WTC11 (cell line): ENCODE measurements around the gene GTPBP8. TPM values are rescaled to one million over a fixed set of nuclear protein-coding genes. Genes with fewer than 3 reads are reported as not detected.

Experiments
- ATAC-seq: fragments of 200-7000 bp; cut with Tn5 transposase; 2 replicates; pipeline ENCODE4 v1.10.0; 2021; ENCODE audit warnings: mild to moderate bottlenecking, moderate library complexity
- CTCF ChIA-PET: fragments of 300-600 bp; sonication (Branson Sonifier 250); formaldehyde crosslinking; loops from one replicate; lab custom pipeline; 2021; ENCODE audit warnings: antibody characterized with exemption; lab: Charles Lee
- POLR2A ChIA-PET: fragments of 350-600 bp; sonication (Branson Sonifier 250); formaldehyde crosslinking; loops from one replicate; lab custom pipeline; 2021; ENCODE audit warnings: antibody characterized with exemption; lab: Charles Lee
- DNase-seq: peaks from one replicate; pipeline ENCODE4 v3.0.0; 2021; ENCODE audit warnings: low spot score
- H3K27ac Mint-ChIP-seq: 2 replicates; pipeline ENCODE4 v1.8.0; 2021; ENCODE audit warnings: mixed read lengths
- H3K27me3 Mint-ChIP-seq: 2 replicates; pipeline ENCODE4 v1.8.0; 2021; ENCODE audit warnings: low read depth, mild to moderate bottlenecking, moderate library complexity, mixed read lengths
- H3K36me3 Mint-ChIP-seq: 2 replicates; pipeline ENCODE4 v1.8.0; 2021; ENCODE audit warnings: mixed read lengths
- H3K4me1 Mint-ChIP-seq: 2 replicates; pipeline ENCODE4 v1.8.0; 2022; ENCODE audit warnings: mixed read lengths
- H3K4me3 Mint-ChIP-seq: 2 replicates; pipeline ENCODE4 v1.8.0; 2021; ENCODE audit warnings: mild to moderate bottlenecking, moderate library complexity, mixed read lengths
- H3K9me3 Mint-ChIP-seq: 2 replicates; pipeline ENCODE4 v1.8.0; 2021; ENCODE audit warnings: mixed read lengths
- JAZF1 ChIP-seq: fragments of 250-450 bp; sonication (Bioruptor Pico); IDR thresholded peaks from 2 replicates; pipeline ENCODE4 v1.9.0; 2021; ENCODE audit warnings: moderate library complexity, mild to moderate bottlenecking, inconsistent platforms
- JUN ChIP-seq: sonication (generic); formaldehyde crosslinking; IDR thresholded peaks from 2 replicates; pipeline ENCODE4 v1.8.0; 2023; ENCODE audit warnings: mild to moderate bottlenecking, missing genetic modification reagents
- MYBL2 ChIP-seq: sonication (generic); formaldehyde crosslinking; IDR thresholded peaks from 2 replicates; pipeline ENCODE4 v1.8.1; 2023; ENCODE audit warnings: mild to moderate bottlenecking, moderate library complexity, missing genetic modification reagents
- PRRX2 ChIP-seq: fragments of 250-450 bp; sonication (Bioruptor Pico); IDR thresholded peaks from 2 replicates; pipeline ENCODE4 v1.8.0; 2021; ENCODE audit warnings: mild to moderate bottlenecking
- TCF7 ChIP-seq: sonication (generic); formaldehyde crosslinking; IDR thresholded peaks from 2 replicates; pipeline ENCODE4 v1.8.0; 2022; ENCODE audit warnings: mild to moderate bottlenecking, low read depth, missing genetic modification reagents, moderate library complexity
- ZNF138 ChIP-seq: sonication (generic); formaldehyde crosslinking; conservative IDR thresholded peaks from 2 replicates; pipeline ENCODE4 v1.8.1; 2022; ENCODE audit warnings: mild to moderate bottlenecking, moderate library complexity, missing genetic modification reagents
- ZNF671 ChIP-seq: fragments of 250-450 bp; sonication (Bioruptor Pico); IDR thresholded peaks from 2 replicates; pipeline ENCODE4 v1.8.0; 2021; ENCODE audit warnings: mild to moderate bottlenecking
- total RNA-seq: library from RNA; stranded (reverse); gene quantifications from 3 replicates; pipeline ENCODE4 v1.2.3, GENCODE V29; 2021
- TF ChIP-seq, protein P1 (sequence below): sonication (generic); formaldehyde crosslinking; IDR thresholded peaks from 2 replicates; pipeline ENCODE4 v1.8.0; 2023; ENCODE audit warnings: mild to moderate bottlenecking, missing genetic modification reagents
- TF ChIP-seq, protein P2 (sequence below): sonication (generic); formaldehyde crosslinking; IDR thresholded peaks from 2 replicates; pipeline ENCODE4 v1.8.1; 2022; ENCODE audit warnings: mild to moderate bottlenecking, missing genetic modification reagents, moderate library complexity, borderline replicate concordance
- TF ChIP-seq, protein P3 (sequence below): fragments of 250-450 bp; sonication (Bioruptor Pico); IDR thresholded peaks from 2 replicates; pipeline ENCODE4 v2.1.2; 2022; ENCODE audit warnings: mild to moderate bottlenecking, moderate library complexity
- TF ChIP-seq, protein P4 (sequence below): sonication (generic); formaldehyde crosslinking; IDR thresholded peaks from 2 replicates; pipeline ENCODE4 v1.8.0; 2022; ENCODE audit warnings: mild to moderate bottlenecking, missing genetic modification reagents
- TF ChIP-seq, protein P5 (sequence below): fragments of 200-600 bp; IDR thresholded peaks from 2 replicates; pipeline ENCODE4 v1.8.0; 2022; ENCODE audit warnings: antibody characterized with exemption
- TF ChIP-seq, protein P6 (sequence below): sonication (generic); formaldehyde crosslinking; IDR thresholded peaks from 2 replicates; pipeline ENCODE4 v1.8.1; 2023; ENCODE audit warnings: mild to moderate bottlenecking, missing genetic modification reagents
- TF ChIP-seq, protein P7 (sequence below): sonication (generic); formaldehyde crosslinking; IDR thresholded peaks from 2 replicates; pipeline ENCODE4 v1.8.1; 2023; ENCODE audit warnings: mild to moderate bottlenecking, missing genetic modification reagents, moderate library complexity
- TF ChIP-seq, protein P8 (sequence below): sonication (generic); formaldehyde crosslinking; IDR thresholded peaks from 2 replicates; pipeline ENCODE4 v1.8.0; 2022; ENCODE audit warnings: mild to moderate bottlenecking, missing genetic modification reagents

GTPBP8 gene
- total RNA-seq, 1 experiment from 2014 or later, result 19.5 TPM

DNA sequence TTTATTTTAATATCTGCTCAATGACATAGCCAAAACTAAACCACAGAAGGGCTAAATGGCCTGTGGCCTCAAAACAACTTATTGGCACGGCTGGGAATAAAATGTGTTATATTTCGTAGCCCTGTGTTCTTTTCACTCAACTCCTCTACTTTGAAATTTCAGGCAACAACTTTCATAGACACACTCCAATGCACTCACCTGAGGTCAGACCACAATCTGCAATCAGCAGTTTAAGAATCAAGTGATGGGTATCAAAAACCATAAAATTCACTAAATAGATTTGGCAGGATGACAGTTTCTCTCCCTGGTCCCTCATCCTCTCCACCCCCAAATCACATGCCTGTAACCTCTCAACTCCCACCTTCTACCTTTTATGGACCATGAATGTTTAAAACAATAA, 13.8 kb upstream of the GTPBP8 start (continued):
- TF ChIP-seq, protein P1, sequence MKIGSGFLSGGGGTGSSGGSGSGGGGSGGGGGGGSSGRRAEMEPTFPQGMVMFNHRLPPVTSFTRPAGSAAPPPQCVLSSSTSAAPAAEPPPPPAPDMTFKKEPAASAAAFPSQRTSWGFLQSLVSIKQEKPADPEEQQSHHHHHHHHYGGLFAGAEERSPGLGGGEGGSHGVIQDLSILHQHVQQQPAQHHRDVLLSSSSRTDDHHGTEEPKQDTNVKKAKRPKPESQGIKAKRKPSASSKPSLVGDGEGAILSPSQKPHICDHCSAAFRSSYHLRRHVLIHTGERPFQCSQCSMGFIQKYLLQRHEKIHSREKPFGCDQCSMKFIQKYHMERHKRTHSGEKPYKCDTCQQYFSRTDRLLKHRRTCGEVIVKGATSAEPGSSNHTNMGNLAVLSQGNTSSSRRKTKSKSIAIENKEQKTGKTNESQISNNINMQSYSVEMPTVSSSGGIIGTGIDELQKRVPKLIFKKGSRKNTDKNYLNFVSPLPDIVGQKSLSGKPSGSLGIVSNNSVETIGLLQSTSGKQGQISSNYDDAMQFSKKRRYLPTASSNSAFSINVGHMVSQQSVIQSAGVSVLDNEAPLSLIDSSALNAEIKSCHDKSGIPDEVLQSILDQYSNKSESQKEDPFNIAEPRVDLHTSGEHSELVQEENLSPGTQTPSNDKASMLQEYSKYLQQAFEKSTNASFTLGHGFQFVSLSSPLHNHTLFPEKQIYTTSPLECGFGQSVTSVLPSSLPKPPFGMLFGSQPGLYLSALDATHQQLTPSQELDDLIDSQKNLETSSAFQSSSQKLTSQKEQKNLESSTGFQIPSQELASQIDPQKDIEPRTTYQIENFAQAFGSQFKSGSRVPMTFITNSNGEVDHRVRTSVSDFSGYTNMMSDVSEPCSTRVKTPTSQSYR, result no peak
- no peak for TF ChIP-seq JUN (CRISPR knock-in tag)
- TF ChIP-seq, protein P2, sequence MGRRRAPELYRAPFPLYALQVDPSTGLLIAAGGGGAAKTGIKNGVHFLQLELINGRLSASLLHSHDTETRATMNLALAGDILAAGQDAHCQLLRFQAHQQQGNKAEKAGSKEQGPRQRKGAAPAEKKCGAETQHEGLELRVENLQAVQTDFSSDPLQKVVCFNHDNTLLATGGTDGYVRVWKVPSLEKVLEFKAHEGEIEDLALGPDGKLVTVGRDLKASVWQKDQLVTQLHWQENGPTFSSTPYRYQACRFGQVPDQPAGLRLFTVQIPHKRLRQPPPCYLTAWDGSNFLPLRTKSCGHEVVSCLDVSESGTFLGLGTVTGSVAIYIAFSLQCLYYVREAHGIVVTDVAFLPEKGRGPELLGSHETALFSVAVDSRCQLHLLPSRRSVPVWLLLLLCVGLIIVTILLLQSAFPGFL (CRISPR knock-in tag), result no peak
- TF ChIP-seq, protein P3, sequence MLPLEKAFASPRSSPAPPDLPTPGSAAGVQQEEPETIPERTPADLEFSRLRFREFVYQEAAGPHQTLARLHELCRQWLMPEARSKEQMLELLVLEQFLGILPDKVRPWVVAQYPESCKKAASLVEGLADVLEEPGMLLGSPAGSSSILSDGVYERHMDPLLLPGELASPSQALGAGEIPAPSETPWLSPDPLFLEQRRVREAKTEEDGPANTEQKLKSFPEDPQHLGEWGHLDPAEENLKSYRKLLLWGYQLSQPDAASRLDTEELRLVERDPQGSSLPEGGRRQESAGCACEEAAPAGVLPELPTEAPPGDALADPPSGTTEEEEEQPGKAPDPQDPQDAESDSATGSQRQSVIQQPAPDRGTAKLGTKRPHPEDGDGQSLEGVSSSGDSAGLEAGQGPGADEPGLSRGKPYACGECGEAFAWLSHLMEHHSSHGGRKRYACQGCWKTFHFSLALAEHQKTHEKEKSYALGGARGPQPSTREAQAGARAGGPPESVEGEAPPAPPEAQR (CRISPR knock-in tag), result no peak
- TF ChIP-seq, all 79 proteins: peak for 0

DNA sequence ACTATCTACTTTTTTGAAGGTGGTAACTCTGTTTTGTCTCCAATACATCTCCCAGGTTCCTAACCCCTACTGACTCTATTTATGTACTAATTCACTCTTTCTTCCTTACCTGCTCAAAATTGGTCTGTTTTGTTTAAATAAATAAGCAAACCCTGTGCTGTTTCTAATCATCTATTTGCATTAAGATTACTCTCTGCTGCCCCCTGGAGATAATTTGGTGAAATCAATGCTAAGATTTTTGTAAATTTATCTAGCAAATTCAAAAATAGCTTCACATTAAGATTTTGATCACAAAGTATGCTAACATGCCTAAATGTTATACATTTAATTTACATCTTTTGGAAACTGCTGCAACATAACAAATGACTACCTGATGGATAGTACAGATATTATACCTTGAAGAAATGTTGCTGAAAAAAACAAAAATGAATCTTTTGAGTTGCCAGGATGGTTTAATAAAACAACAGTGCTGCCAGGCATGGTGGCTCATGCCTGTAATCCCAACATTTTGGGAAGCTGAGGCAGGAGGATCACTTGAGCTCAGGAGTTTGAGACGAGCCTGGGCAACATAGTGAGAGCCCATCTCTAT, 11.4 kb upstream of the GTPBP8 start:
- CTCF ChIA-PET, result interaction anchor here (0.5 to 2.0 kb wide), 22 partner anchors 8 to 513 kb away, joined by 3 to 61 read pairs (median 4); partner anchors contain the start of gene GTPBP8
- no peaks in the 10 kb centered on the region for H3K27me3 Mint-ChIP-seq
- DNase-seq (no peak), ATAC-seq (no peak)
- POLR2A ChIA-PET, result no interaction called here
- TF ChIP-seq, protein P4, sequence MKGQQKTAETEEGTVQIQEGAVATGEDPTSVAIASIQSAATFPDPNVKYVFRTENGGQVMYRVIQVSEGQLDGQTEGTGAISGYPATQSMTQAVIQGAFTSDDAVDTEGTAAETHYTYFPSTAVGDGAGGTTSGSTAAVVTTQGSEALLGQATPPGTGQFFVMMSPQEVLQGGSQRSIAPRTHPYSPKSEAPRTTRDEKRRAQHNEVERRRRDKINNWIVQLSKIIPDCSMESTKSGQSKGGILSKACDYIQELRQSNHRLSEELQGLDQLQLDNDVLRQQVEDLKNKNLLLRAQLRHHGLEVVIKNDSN (CRISPR knock-in tag), result no peak
- TF ChIP-seq, protein P5, sequence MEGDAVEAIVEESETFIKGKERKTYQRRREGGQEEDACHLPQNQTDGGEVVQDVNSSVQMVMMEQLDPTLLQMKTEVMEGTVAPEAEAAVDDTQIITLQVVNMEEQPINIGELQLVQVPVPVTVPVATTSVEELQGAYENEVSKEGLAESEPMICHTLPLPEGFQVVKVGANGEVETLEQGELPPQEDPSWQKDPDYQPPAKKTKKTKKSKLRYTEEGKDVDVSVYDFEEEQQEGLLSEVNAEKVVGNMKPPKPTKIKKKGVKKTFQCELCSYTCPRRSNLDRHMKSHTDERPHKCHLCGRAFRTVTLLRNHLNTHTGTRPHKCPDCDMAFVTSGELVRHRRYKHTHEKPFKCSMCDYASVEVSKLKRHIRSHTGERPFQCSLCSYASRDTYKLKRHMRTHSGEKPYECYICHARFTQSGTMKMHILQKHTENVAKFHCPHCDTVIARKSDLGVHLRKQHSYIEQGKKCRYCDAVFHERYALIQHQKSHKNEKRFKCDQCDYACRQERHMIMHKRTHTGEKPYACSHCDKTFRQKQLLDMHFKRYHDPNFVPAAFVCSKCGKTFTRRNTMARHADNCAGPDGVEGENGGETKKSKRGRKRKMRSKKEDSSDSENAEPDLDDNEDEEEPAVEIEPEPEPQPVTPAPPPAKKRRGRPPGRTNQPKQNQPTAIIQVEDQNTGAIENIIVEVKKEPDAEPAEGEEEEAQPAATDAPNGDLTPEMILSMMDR, result peak; percentile 44; the same call in 1 of the 2 replicates
- H3K4me3 Mint-ChIP-seq, result no peak overlapping the region
- H3K27ac Mint-ChIP-seq, result no peak overlapping the region
- no peaks in the 10 kb centered on the region for H3K36me3 Mint-ChIP-seq
- H3K4me1 Mint-ChIP-seq, result no peaks in the 10 kb centered on the region
- H3K9me3 Mint-ChIP-seq, result no peaks in the 10 kb centered on the region

DNA sequence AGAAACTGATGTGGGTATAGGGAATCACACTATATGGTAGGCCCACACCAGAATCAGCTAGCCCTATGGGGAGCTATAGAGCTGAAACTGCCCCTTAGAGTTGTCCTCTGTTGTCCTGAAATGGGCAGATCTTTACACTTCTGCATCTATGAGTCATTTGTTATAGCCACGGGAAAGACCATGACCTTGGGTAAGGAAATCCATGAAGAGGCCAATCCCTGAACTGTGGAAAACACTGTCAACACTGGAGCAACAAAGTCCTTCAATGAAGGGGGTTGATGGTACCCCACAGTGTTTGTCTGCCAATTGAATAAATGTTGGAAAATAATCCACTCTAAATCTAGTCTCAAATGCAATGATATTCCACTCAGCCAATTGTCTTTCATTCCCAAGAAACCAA, 10.7 kb upstream of the GTPBP8 start:
- ChIA-PET POLR2A (no interaction called here), CTCF (interaction anchor here (1.0 to 1.8 kb wide), 3 partner anchors 245 to 337 kb away, joined by 3 to 61 read pairs (median 5); no protein-coding TSS in a partner anchor)
- no peak for ATAC-seq
- H3K36me3 Mint-ChIP-seq, result no peaks in the 10 kb centered on the region
- H3K9me3 Mint-ChIP-seq, result no peaks in the 10 kb centered on the region
- H3K4me1 Mint-ChIP-seq, result no peaks in the 10 kb centered on the region
- H3K27me3 Mint-ChIP-seq, result no peaks in the 10 kb centered on the region
- no peak overlapping the region for H3K27ac Mint-ChIP-seq
- H3K4me3 Mint-ChIP-seq, result no peak overlapping the region
- no peak for DNase-seq
- TF ChIP-seq MYBL2, result no peak
- TF ChIP-seq JAZF1 (CRISPR knock-in tag), result no peak
- TF ChIP-seq, protein P6, sequence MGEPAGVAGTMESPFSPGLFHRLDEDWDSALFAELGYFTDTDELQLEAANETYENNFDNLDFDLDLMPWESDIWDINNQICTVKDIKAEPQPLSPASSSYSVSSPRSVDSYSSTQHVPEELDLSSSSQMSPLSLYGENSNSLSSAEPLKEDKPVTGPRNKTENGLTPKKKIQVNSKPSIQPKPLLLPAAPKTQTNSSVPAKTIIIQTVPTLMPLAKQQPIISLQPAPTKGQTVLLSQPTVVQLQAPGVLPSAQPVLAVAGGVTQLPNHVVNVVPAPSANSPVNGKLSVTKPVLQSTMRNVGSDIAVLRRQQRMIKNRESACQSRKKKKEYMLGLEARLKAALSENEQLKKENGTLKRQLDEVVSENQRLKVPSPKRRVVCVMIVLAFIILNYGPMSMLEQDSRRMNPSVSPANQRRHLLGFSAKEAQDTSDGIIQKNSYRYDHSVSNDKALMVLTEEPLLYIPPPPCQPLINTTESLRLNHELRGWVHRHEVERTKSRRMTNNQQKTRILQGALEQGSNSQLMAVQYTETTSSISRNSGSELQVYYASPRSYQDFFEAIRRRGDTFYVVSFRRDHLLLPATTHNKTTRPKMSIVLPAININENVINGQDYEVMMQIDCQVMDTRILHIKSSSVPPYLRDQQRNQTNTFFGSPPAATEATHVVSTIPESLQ, result no peak
- TF ChIP-seq ZNF671 (CRISPR knock-in tag), result no peak
- no peak for TF ChIP-seq ZNF138
- TF ChIP-seq TCF7 (CRISPR knock-in tag), result no peak
- TF ChIP-seq, protein P7, sequence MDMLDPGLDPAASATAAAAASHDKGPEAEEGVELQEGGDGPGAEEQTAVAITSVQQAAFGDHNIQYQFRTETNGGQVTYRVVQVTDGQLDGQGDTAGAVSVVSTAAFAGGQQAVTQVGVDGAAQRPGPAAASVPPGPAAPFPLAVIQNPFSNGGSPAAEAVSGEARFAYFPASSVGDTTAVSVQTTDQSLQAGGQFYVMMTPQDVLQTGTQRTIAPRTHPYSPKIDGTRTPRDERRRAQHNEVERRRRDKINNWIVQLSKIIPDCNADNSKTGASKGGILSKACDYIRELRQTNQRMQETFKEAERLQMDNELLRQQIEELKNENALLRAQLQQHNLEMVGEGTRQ, result no peak
- no peak for TF ChIP-seq PRRX2
- TF ChIP-seq, protein P1, result no peak
- TF ChIP-seq, protein P8, sequence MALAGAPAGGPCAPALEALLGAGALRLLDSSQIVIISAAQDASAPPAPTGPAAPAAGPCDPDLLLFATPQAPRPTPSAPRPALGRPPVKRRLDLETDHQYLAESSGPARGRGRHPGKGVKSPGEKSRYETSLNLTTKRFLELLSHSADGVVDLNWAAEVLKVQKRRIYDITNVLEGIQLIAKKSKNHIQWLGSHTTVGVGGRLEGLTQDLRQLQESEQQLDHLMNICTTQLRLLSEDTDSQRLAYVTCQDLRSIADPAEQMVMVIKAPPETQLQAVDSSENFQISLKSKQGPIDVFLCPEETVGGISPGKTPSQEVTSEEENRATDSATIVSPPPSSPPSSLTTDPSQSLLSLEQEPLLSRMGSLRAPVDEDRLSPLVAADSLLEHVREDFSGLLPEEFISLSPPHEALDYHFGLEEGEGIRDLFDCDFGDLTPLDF (CRISPR knock-in tag), result no peak
